Hindlimb muscle (tissue), 1 donor: ENCODE results near the gene NOP14. TPM values are rescaled to one million over a fixed set of nuclear protein-coding genes. Genes with fewer than 3 reads are reported as not detected.

ENCODE experiments used
- DNase-seq: peaks from one replicate; pipeline ENCODE4 v3.0.0-alpha.2; 2013
- polyA plus RNA-seq: library from polyadenylated mRNA; unstranded; fragments of 120-200 nt; gene quantifications from one replicate; pipeline ENCODE4 v1.2.1, GENCODE V29; 2013; ENCODE audit not compliant: insufficient read length

The NOP14 gene
- polyA plus RNA-seq, 1 donor, result 27.0 TPM

GRCh38 chr4:2914256-2915126 is 48.7 kb downstream of the NOP14 start:
- DNase-seq, result no peak

- no peak for DNase-seq
Observed at GRCh38 chr4:2913168-2913567, 50.0 kb downstream of the NOP14 start.

- no peak for DNase-seq
Observed at GRCh38 chr4:2911868-2912267, 51.3 kb downstream of the NOP14 start.

GRCh38 chr4:2910409-2910808 is 52.8 kb downstream of the NOP14 start:
- no peak for DNase-seq

- no peak for DNase-seq
Observed at GRCh38 chr4:2909583-2909982, 53.6 kb downstream of the NOP14 start.

- DNase-seq, result no peak
Observed at GRCh38 chr4:2908686-2909085, 54.5 kb downstream of the NOP14 start.

- DNase-seq, result no peak
Observed at GRCh38 chr4:2907706-2908293, 55.4 kb downstream of the NOP14 start.

GRCh38 chr4:2907226-2907625 is 56.0 kb downstream of the NOP14 start:
- DNase-seq, result no peak

- no peak for DNase-seq
Observed at GRCh38 chr4:2906218-2906617, 57.0 kb downstream of the NOP14 start.

- DNase-seq, result no peak
Observed at GRCh38 chr4:2905544-2905943, 57.7 kb downstream of the NOP14 start.

- no peak for DNase-seq
Observed at GRCh38 chr4:2902126-2902525, 61.1 kb downstream of the NOP14 start.

GRCh38 chr4:2901186-2901585 is 62.0 kb downstream of the NOP14 start:
- DNase-seq, result no peak

GRCh38 chr4:2900741-2901140 is 62.5 kb downstream of the NOP14 start:
- no peak for DNase-seq

- DNase-seq, result no peak
Observed at GRCh38 chr4:2898001-2898400, 65.2 kb downstream of the NOP14 start.

- no peak for DNase-seq
Observed at GRCh38 chr4:2893772-2894171, 69.4 kb downstream of the NOP14 start.

- DNase-seq, result no peak
Observed at GRCh38 chr4:2891294-2891693, 71.9 kb downstream of the NOP14 start.

- DNase-seq, result peak; percentile 11
Observed at GRCh38 chr4:2888886-2889285, 74.3 kb downstream of the NOP14 start.

Other genes with a start within 250 kb of the NOP14 start
- 19.0 TPM for gene TNIP2, start 207.1 kb downstream of the NOP14 start, polyA plus RNA-seq
- gene SH3BP2, start 170.3 kb downstream of the NOP14 start, polyA plus RNA-seq, result 41.3 TPM
- 205 TPM for gene ADD1, start 119.6 kb downstream of the NOP14 start, polyA plus RNA-seq
- 11.2 TPM for gene GRK4, start 165 bp upstream of the NOP14 start, polyA plus RNA-seq
- gene HTT-AS, start 111.1 kb upstream of the NOP14 start, polyA plus RNA-seq, result not detected
- 32.0 TPM for gene HTT, start 111.3 kb upstream of the NOP14 start, polyA plus RNA-seq